ENCODE measurements around the gene EFNA1.

The EFNA1 gene

GRCh38 chr1:155093911-155094621, 33.6 kb upstream of the EFNA1 start:
- Histone ChIP-seq H3K27me3 (ENCODE audit: control insufficient read depth, insufficient read depth, low read length) (no peaks in the 10 kb centered on the region), H3K4me3 (ENCODE audit: low read depth, low read length) (no peak overlapping the region), H3K9ac (no peak overlapping the region), H3K4me2 (ENCODE audit: low read length) (no peak overlapping the region), H3K9me3 (ENCODE audit: control insufficient read depth, low read length) (no peaks in the 10 kb centered on the region), H3K27ac (no peak overlapping the region), H3K36me3 (ENCODE audit: control insufficient read depth, insufficient read depth, low read length) (no peaks in the 10 kb centered on the region), H3K4me1 (peaks cover 8% of the 10 kb centered on the region), H3K79me2 (no peaks in the 10 kb centered on the region), H2AFZ (peak overlapping the region; percentile 69)
- TF ChIP-seq CTCF (IDR thresholded peaks at IDR 0.05): peak; percentile 33

DNA sequence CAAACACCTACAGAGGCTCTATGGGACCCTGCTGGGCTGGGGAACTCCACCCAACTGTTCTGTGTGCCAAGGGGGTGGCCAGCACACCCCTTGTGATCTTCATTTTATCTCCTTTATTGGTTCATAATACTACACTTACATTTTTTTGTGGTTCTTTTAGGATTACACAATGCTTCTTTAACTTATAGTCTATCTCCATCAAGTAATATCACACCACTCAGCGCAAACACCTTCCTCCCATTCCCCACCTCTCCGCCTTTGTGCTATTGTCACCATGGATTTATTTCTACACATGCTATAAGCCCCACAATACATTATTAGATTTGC, 33.1 kb upstream of the EFNA1 start:
- Histone ChIP-seq H3K9ac (no peak overlapping the region), H3K4me2 (ENCODE audit: low read length) (no peak overlapping the region), H3K79me2 (no peaks in the 10 kb centered on the region), H3K4me1 (peaks cover 8% of the 10 kb centered on the region), H3K36me3 (ENCODE audit: control insufficient read depth, insufficient read depth, low read length) (no peaks in the 10 kb centered on the region), H3K4me3 (ENCODE audit: low read depth, low read length) (no peak overlapping the region), H3K9me3 (ENCODE audit: control insufficient read depth, low read length) (no peaks in the 10 kb centered on the region), H2AFZ (peak overlapping the region; percentile 69), H3K27me3 (ENCODE audit: control insufficient read depth, insufficient read depth, low read length) (no peaks in the 10 kb centered on the region), H3K27ac (no peak overlapping the region)
- no peak for TF ChIP-seq CTCF (IDR thresholded peaks at IDR 0.05)

DNA sequence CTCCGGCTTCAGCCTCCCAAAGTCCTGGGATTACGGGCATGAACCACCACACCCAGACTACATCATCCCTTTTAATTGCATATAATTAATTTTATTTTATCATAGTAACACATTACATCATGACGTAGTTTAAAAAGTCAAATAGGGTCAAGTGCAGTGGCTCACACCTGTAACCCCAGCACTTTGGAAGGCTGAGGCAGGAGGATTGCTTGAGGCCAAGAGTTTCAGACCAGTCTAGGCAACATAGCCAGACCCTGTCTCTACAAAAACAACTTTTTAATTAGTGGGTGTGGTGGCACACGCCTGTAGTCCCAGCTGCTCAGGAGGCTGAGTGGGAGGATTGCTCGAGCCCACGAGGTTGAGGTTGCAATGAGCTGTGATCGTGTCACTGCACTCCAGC, 28.3 kb upstream of the EFNA1 start:
- Histone ChIP-seq H3K27ac (no peak overlapping the region), H3K4me3 (ENCODE audit: low read depth, low read length) (no peak overlapping the region)
- no peak for TF ChIP-seq CTCF (IDR thresholded peaks at IDR 0.05)

DNA sequence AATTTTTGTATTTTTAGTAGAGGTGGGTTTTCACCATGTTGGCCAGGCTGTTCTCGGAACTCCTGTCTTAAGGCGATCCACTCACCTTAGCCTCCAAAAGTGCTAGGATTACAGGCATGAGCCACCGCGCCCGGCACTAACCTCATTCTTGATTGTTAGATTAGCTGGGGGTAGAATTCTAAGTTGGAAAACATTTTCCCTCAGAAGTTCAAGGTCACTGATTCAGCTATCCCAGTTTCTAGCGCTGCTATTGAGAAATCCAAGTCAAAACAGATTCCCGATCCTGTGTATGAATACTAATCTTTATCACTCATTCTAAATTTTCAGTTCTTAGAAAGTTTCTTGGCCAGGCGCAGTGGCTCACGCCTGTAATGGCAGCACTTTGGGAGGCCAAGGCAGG, 24.4 kb upstream of the EFNA1 start:
- Histone ChIP-seq H2AFZ (no peak overlapping the region), H3K79me2 (no peaks in the 10 kb centered on the region), H3K27ac (no peak overlapping the region), H3K4me3 (ENCODE audit: low read depth, low read length) (no peak overlapping the region), H3K9ac (no peak overlapping the region), H3K4me1 (no peaks in the 10 kb centered on the region), H3K4me2 (ENCODE audit: low read length) (no peak overlapping the region), H3K27me3 (ENCODE audit: control insufficient read depth, insufficient read depth, low read length) (no peaks in the 10 kb centered on the region), H3K36me3 (ENCODE audit: control insufficient read depth, insufficient read depth, low read length) (no peaks in the 10 kb centered on the region), H3K9me3 (ENCODE audit: control insufficient read depth, low read length) (no peaks in the 10 kb centered on the region)
- TF ChIP-seq CTCF (IDR thresholded peaks at IDR 0.05): no peak

More for the DNA sequence above, 28.3 kb upstream of the EFNA1 start:
- H3K27me3 ChIP-seq (ENCODE audit: control insufficient read depth, insufficient read depth, low read length): no peaks in the 10 kb centered on the region
- no peaks in the 10 kb centered on the region for H3K36me3 ChIP-seq (ENCODE audit: control insufficient read depth, insufficient read depth, low read length)
- peaks cover 5% of the 10 kb centered on the region for H3K4me1 ChIP-seq
- H3K9me3 ChIP-seq (ENCODE audit: control insufficient read depth, low read length): no peaks in the 10 kb centered on the region
- no peak overlapping the region for H3K9ac ChIP-seq
- no peaks in the 10 kb centered on the region for H3K79me2 ChIP-seq
- no peak overlapping the region for H3K4me2 ChIP-seq (ENCODE audit: low read length)
- H2AFZ ChIP-seq: no peak overlapping the region

Measured in parathyroid adenoma (tissue), 2 donors.